Measurements from ENCODE around the gene CARHSP1.

DNA sequence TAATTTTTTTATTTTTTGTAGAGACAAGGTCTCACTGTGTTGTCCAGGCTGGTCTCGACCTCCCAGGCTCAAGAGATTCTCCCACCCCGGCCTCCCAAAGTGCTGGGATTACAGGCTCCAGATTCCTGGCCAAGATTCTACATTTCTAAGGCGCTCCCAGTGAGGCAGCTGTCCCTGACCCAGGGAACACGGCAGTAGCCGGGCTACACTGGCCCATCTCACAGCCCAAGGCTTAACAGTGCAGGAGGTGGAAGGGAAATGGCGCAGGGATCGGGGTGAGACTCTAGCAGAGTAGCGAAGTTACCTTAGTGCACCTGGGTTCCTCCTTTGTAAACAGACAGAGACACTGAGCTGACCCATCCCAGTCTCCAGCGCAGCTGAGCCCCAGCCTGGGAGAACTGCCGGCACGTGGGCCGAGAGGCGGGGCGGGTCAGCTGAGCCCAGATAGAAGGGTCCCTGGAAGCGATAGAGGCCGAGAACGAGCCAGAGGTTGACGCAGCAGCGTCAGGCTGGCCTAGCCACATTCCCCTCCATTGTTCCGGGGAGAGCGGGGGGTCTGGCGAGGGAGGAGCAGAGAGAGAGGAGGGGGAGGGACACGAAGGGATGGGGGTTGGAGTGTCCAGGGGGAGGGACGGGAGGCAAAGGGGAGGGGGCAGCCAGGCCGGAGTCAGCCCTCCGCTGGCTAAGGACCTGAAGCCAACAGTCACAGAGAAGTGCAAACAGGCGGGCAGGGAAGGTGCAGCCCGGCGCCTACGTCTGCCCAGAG, 2.5 kb downstream of the CARHSP1 start:
- TF ChIP-seq, protein P1, sequence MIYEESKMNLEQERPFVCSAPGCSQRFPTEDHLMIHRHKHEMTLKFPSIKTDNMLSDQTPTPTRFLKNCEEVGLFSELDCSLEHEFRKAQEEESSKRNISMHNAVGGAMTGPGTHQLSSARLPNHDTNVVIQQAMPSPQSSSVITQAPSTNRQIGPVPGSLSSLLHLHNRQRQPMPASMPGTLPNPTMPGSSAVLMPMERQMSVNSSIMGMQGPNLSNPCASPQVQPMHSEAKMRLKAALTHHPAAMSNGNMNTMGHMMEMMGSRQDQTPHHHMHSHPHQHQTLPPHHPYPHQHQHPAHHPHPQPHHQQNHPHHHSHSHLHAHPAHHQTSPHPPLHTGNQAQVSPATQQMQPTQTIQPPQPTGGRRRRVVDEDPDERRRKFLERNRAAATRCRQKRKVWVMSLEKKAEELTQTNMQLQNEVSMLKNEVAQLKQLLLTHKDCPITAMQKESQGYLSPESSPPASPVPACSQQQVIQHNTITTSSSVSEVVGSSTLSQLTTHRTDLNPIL (CRISPR knock-in tag; IDR thresholded peaks at IDR 0.05; ENCODE audit: low read depth) = no peak
- no peak for TF ChIP-seq OSR1 (CRISPR knock-in tag; IDR thresholded peaks at IDR 0.05)
- TF ChIP-seq ZFP3 (CRISPR knock-in tag; IDR thresholded peaks at IDR 0.05) = no peak
- TF ChIP-seq ARNTL (CRISPR knock-in tag; IDR thresholded peaks at IDR 0.05; ENCODE audit: borderline replicate concordance, low read depth) = no peak
- no peak for TF ChIP-seq ZNF70 (CRISPR knock-in tag; IDR thresholded peaks at IDR 0.05)
- TF ChIP-seq GLIS3 (CRISPR knock-in tag; IDR thresholded peaks at IDR 0.05) = no peak
- TF ChIP-seq, protein P2, sequence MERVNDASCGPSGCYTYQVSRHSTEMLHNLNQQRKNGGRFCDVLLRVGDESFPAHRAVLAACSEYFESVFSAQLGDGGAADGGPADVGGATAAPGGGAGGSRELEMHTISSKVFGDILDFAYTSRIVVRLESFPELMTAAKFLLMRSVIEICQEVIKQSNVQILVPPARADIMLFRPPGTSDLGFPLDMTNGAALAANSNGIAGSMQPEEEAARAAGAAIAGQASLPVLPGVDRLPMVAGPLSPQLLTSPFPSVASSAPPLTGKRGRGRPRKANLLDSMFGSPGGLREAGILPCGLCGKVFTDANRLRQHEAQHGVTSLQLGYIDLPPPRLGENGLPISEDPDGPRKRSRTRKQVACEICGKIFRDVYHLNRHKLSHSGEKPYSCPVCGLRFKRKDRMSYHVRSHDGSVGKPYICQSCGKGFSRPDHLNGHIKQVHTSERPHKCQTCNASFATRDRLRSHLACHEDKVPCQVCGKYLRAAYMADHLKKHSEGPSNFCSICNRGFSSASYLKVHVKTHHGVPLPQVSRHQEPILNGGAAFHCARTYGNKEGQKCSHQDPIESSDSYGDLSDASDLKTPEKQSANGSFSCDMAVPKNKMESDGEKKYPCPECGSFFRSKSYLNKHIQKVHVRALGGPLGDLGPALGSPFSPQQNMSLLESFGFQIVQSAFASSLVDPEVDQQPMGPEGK (CRISPR knock-in tag; IDR thresholded peaks at IDR 0.05; ENCODE audit: borderline replicate concordance) = no peak
- no peak for TF ChIP-seq RARB (CRISPR knock-in tag; IDR thresholded peaks at IDR 0.05)
- TF ChIP-seq ZNF8 (CRISPR knock-in tag; IDR thresholded peaks at IDR 0.05) = no peak
- TF ChIP-seq, protein P3, sequence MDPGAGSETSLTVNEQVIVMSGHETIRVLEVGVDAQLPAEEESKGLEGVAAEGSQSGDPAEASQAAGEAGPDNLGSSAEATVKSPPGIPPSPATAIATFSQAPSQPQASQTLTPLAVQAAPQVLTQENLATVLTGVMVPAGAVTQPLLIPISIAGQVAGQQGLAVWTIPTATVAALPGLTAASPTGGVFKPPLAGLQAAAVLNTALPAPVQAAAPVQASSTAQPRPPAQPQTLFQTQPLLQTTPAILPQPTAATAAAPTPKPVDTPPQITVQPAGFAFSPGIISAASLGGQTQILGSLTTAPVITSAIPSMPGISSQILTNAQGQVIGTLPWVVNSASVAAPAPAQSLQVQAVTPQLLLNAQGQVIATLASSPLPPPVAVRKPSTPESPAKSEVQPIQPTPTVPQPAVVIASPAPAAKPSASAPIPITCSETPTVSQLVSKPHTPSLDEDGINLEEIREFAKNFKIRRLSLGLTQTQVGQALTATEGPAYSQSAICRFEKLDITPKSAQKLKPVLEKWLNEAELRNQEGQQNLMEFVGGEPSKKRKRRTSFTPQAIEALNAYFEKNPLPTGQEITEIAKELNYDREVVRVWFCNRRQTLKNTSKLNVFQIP (CRISPR knock-in tag; IDR thresholded peaks at IDR 0.05; ENCODE audit: borderline replicate concordance, low read depth) = no peak
- no peak for TF ChIP-seq BACH2 (CRISPR knock-in tag; IDR thresholded peaks at IDR 0.05; ENCODE audit: borderline replicate concordance)

Measured in SK-N-SH treated with all-trans-retinoic acid at 6 μM for 48 hours (cell line).